Nephron (organoid): ENCODE data around the gene UBA6.

ENCODE experiments used
- H3K27ac Mint-ChIP-seq, 3 experiments: 2 replicates each; pipeline ENCODE4 v1.8.0; 2020; ENCODE audit warnings: mixed read lengths in 3 of 3, mild to moderate bottlenecking in 2 of 3, moderate library complexity in 1 of 3
- H3K27me3 Mint-ChIP-seq: 2 replicates; pipeline ENCODE4 v1.8.0; 2021; ENCODE audit warnings: low read depth, mild to moderate bottlenecking, moderate library complexity, mixed read lengths
- H3K36me3 Mint-ChIP-seq: 2 replicates; pipeline ENCODE4 v1.8.0; 2020; ENCODE audit warnings: low read depth, mixed read lengths
- H3K4me1 Mint-ChIP-seq: 2 replicates; pipeline ENCODE4 v1.8.0; 2020; ENCODE audit warnings: mixed read lengths
- H3K4me3 Mint-ChIP-seq, 3 experiments: 2 replicates each; pipeline ENCODE4 v1.8.0; 2020; ENCODE audit warnings: mild to moderate bottlenecking in 3 of 3, mixed read lengths in 3 of 3, moderate library complexity in 2 of 3
- H3K9me3 Mint-ChIP-seq: 2 replicates; pipeline ENCODE4 v1.8.0; 2020; ENCODE audit warnings: mixed read lengths
- TF ChIP-seq, protein P1 (sequence below), 3 experiments: fragments of 200-600 bp; sonication (generic); IDR thresholded peaks; one replicate each; pipeline ENCODE4 v1.5.0; 2021; ENCODE audit warnings: antibody characterized with exemption in 3 of 3; ENCODE audit not compliant: unreplicated experiment in 3 of 3

UBA6 gene

GRCh38 chr4:67691328-67691727 is 9.6 kb downstream of the UBA6 start:
- H3K27ac Mint-ChIP-seq: no peak overlapping the region
- H3K36me3 Mint-ChIP-seq: peaks cover 61% of the 10 kb centered on the region
- no peak overlapping the region for H3K4me3 Mint-ChIP-seq
- TF ChIP-seq, protein P1, sequence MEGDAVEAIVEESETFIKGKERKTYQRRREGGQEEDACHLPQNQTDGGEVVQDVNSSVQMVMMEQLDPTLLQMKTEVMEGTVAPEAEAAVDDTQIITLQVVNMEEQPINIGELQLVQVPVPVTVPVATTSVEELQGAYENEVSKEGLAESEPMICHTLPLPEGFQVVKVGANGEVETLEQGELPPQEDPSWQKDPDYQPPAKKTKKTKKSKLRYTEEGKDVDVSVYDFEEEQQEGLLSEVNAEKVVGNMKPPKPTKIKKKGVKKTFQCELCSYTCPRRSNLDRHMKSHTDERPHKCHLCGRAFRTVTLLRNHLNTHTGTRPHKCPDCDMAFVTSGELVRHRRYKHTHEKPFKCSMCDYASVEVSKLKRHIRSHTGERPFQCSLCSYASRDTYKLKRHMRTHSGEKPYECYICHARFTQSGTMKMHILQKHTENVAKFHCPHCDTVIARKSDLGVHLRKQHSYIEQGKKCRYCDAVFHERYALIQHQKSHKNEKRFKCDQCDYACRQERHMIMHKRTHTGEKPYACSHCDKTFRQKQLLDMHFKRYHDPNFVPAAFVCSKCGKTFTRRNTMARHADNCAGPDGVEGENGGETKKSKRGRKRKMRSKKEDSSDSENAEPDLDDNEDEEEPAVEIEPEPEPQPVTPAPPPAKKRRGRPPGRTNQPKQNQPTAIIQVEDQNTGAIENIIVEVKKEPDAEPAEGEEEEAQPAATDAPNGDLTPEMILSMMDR (IDR thresholded peaks at IDR 0.05; ENCODE audit: unreplicated experiment in 3 of 3): no peak
- no peaks in the 10 kb centered on the region for H3K27me3 Mint-ChIP-seq
- H3K9me3 Mint-ChIP-seq: no peaks in the 10 kb centered on the region
- no peaks in the 10 kb centered on the region for H3K4me1 Mint-ChIP-seq

DNA sequence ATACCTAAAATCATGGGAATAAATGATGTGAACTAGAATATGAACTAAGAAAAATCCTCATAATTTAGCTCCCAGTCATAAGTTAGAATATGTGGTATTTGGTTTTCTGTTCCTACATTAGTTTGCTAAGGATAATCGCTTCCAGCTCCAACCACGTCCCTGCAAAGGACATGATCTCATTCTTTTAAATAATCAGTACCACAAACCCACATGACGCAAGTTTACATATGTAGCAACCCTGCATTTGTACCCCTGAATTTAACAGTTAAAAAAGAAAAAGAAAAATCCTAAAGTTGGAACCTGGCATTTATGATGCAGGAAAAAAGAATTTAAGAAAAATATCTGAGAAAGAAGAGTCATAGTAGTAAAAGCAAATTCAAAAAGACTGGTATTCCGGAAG is 13.3 kb downstream of the UBA6 start:
- Mint-ChIP-seq H3K36me3 (peaks cover 43% of the 10 kb centered on the region), H3K27ac (no peak overlapping the region), H3K4me1 (no peaks in the 10 kb centered on the region), H3K27me3 (no peaks in the 10 kb centered on the region), H3K4me3 (no peak overlapping the region), H3K9me3 (no peaks in the 10 kb centered on the region)
- TF ChIP-seq, protein P1 (IDR thresholded peaks at IDR 0.05; ENCODE audit: unreplicated experiment in 3 of 3): no peak

- TF ChIP-seq, protein P1 (IDR thresholded peaks at IDR 0.05; ENCODE audit: unreplicated experiment in 3 of 3): no peak
- no peaks in the 10 kb centered on the region for H3K27me3 Mint-ChIP-seq
- peaks cover 38% of the 10 kb centered on the region for H3K36me3 Mint-ChIP-seq
- no peak overlapping the region for H3K27ac Mint-ChIP-seq
- no peak overlapping the region for H3K4me3 Mint-ChIP-seq
- H3K9me3 Mint-ChIP-seq: no peaks in the 10 kb centered on the region
- H3K4me1 Mint-ChIP-seq: no peaks in the 10 kb centered on the region
Observed at GRCh38 chr4:67685532-67685859, 15.5 kb downstream of the UBA6 start.

DNA sequence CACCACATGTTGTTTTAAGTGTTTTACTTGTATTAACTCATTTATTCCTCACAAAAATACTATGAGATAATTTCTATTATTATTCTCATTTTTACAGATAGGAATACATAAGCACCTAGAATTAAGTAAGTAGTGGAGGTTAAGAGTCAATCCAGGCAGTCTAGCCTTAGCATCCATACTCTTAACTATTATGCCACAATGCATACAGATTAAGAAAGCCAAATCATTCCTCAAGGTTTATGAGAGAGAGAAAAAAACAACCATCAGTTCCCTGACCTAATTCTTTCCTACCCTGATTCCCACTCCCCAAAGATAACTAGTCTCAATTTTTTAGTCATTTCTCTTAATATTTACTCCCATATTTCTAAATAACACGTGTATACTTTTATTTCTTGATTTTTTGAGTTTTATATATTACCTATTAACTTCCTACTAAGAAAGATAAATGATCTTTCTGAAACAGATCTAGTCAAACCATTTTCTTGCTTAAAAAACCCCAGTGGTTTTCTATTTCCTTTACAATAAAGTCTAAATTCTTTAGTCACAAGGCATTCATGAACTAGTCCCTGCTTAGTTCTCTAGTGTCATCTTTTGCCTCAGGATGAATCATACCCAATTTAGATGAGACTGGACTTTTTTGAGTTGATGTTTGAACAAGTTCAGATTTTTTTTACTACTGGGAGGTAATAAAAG is 16.0 kb downstream of the UBA6 start:
- Mint-ChIP-seq H3K27ac (no peak overlapping the region), H3K9me3 (no peaks in the 10 kb centered on the region), H3K4me1 (no peaks in the 10 kb centered on the region), H3K4me3 (no peak overlapping the region), H3K36me3 (peaks cover 33% of the 10 kb centered on the region), H3K27me3 (no peaks in the 10 kb centered on the region)
- TF ChIP-seq, protein P1 (IDR thresholded peaks at IDR 0.05; ENCODE audit: unreplicated experiment in 3 of 3): no peak

GRCh38 chr4:67682266-67682665 is 18.7 kb downstream of the UBA6 start:
- Mint-ChIP-seq H3K4me3 (no peak overlapping the region), H3K4me1 (no peaks in the 10 kb centered on the region), H3K27me3 (no peaks in the 10 kb centered on the region), H3K9me3 (no peaks in the 10 kb centered on the region), H3K36me3 (peaks cover 36% of the 10 kb centered on the region), H3K27ac (no peak overlapping the region)
- TF ChIP-seq, protein P1 (IDR thresholded peaks at IDR 0.05; ENCODE audit: unreplicated experiment in 3 of 3): no peak

DNA sequence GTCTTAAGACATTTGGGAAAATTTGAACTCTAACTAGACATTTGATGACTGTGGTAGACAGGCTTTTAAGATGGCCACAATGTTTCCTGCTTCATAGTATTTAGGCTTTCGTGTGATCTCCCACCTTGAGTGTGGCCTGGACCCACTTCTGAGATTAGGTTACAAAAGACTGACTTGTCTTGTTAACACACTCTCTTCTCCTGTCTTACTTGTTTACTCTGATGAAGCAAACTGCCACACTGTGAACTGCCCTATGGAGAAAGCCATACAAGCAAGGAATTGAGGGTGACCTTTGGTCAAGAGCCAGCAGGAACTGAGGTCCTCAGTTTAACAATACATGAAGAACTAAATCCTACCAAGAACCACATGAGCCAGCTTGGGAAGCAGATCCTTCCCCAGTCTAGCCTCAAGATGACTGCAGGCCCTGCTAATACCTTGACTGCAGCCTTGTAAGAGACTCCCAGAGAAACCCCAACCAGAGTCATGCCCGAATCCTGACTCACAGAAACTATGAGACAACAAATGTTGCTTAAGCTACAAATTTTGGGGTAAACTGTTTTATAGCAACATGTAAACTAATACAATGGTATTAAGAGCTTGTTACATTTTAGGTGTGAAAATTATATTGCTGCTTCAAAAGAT is 20.3 kb downstream of the UBA6 start:
- H3K9me3 Mint-ChIP-seq: no peaks in the 10 kb centered on the region
- no peaks in the 10 kb centered on the region for H3K4me1 Mint-ChIP-seq
- H3K27me3 Mint-ChIP-seq: no peaks in the 10 kb centered on the region
- no peak overlapping the region for H3K27ac Mint-ChIP-seq
- H3K36me3 Mint-ChIP-seq: peaks cover 45% of the 10 kb centered on the region
- no peak overlapping the region for H3K4me3 Mint-ChIP-seq
- TF ChIP-seq, protein P1 (IDR thresholded peaks at IDR 0.05; ENCODE audit: unreplicated experiment in 3 of 3): no peak
